ENCODE results near the gene LRFN4.

The LRFN4 gene

DNA sequence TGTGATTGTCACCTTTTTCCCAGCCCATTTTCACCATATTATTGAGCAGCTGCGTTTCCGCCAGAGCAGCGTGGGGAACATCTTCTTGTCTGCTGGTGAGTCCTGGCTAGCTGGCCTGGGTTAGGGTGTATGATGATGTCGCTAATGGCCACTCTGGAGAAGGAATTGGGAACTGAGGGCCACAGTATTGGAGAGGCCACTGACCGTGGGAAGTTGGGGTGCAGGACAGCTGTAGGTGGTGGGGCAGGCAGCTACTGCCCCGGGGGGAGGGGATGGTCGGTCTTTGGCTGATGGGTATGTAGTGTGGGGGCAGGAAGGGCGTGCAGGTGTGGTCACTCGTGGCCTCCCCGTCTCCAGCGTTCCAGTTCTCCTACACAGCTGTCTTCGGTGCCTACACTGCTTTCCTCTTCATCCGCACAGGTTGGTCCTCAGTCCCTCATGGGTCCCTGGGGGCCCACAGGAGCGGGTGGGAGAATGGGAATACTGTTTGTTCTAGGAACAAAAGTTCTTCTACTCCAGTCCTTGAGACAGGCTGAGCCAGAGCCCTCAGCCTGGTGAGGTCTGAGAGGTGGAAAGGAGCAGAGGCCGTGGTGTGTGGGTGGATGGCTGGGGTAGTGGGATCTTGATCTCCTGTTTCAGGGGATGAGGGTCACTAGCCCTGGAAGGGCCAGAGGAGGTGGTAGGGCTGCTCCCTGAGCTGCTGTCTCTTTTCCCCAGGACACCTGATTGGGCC, 11.6 kb upstream of the LRFN4 start:
- DNase-seq, result no peak

DNA sequence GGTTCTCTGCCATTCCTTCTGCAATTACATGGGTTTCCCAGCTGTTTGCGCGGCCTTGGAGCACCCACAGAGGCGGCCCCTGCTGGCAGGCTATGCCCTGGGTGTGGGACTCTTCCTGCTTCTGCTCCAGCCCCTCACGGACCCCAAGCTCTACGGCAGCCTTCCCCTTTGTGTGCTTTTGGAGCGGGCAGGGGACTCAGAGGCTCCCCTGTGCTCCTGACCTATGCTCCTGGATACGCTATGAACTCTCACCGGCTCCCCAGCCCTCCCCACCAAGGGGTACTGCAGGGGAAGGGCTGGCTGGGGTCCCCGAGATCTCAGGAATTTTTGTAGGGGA, 11.0 kb upstream of the LRFN4 start:
- no peak for DNase-seq

DNA sequence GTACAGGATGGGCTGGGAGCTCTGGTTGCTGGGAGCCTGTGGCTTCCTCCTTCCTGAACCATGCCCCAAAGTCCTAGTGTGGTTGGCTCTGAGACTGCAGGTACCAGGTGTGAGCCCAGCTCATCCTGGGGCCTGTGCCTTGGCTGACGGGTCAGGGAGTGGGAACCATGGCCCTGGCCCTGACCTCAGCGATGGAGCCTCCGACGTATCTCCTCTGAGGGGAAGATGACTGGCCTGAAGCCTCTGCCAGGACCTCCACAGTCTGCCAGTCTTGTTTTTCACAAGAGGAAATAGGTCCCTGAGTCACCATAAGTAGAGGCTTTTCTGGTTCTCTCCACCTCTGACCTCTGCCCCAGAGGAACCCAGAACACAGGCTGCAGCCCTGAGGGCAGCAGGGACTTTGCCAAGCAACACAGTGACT, 10.2 kb upstream of the LRFN4 start:
- no peak for DNase-seq

DNA sequence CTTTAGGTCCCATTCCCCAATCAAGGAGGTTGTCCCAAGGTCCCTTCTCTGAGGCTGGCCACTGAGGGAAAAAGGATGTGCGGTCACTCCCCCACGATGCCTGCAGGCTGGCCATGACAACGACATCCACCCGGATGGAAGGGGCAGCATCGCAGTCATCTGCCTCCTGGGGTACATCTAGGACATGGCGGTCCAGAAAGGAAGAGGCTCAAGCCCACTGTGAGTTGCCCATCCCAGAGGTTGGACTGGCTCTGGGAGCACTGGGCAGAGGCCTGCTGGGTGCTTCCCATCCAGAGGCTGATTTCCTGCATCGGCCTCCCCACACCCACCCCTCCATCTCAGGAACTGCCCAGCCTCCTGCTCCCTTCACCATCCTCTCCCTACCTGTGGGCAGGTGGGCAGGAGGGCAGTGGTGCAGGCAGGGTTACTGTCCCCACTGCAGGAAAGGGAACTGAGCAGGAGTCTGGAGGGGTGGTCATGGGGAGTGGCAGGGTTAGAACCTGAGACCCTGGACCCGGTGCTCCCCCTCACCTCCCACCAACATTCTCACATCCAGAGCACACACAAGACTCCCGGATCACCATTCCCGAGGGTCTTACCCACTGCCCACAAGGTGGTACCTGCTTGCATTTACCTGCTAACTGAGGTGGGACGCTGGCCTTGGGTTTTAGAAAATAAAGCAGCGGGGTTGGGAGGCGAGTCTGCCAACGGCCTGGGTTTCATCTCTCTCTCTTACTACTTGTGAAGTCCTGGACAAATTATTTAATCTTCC, 9.2 kb upstream of the LRFN4 start:
- no peak for DNase-seq

DNA sequence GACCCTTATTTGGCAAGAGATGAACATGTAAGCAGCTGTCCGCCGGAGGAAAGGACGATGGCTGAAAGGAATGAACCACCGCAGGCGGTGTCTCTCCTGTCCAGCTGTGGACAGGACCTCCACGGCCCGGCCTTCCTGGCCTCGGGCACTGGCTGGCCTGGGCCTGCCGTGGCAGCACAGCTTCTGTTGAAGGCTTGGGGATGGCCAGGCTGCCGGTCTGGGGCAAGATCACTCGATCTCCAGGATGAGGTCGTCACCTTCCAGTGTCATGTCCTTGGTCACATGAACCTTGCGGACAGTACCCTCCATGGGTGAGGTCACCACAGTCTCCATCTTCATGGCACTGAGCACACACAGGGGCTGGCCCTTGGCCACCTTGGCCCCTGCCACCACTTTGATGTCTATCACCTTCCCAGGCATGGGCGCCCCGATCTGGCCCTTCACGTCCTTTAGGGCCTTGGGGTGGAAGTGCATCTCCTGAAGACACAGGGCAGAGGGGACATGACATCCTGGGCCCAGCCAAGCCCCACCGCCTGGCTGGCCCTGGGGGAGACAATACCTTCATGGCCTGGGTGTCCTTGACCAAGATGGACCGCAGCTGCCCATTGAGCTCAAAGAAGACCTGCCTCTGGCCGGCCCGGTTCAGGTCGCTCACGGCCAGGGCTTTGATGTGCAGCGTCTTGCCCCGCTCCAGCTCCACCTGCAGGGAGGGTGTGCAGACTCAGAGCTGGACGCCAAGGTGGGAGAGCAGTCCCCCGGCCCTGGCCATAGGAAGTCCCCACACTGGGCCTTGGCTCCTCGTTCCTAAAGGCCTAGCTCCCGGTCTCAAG, 8.0 kb upstream of the LRFN4 start:
- DNase-seq, result no peak

DNA sequence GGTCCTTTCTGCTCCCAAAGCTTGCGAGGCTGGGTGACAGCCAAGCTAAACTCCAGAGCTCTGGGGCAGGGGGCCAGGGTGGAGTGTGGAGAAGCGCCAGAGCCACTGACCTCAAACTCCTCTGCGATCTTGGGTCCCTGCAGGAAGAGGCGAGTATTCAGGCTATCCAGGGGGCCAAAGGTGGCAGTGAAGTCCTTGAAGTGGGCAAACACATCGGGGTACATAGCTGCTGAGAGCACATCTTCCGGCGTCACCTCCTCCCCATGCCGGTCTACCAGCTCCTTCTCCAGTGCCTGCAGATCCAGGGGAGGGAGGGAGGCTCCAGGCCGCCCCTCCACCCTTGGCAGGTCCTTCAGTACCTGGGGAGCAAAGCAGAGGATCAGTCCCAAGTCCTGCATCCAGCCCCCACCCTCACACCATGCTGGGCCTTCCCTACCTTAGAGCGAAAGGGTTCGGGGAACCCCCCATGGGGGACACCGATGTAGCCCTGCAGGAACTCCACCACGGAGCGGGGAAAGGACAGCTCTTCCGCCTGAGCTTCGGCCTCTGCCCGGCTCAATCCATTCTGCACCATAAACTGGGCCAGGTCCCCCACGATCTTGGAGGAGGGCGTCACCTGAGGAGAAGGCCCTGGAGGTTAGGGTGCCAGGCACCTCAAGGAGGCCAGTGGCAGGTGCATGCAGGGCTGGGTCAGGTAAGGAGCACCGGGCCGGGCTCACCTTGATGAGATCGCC, 7.2 kb upstream of the LRFN4 start:
- DNase-seq, result no peak

DNA sequence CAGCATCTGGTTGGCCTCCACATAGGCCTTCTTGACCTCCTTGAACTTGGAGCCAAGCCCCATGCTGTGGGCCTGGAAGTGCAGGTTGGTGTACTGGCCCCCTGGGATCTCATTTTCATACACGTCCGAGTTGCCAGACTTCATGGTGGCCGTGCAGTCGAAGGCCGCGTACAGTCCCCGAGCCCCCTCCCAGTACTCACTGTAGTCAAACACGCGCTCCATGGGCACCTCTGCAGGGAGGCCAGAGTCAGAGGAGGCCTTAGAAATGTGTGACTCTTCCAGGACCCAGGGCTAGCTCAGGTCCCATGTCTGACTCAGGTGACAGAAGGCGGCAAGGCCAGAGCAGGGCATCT, 6.7 kb upstream of the LRFN4 start:
- no peak for DNase-seq

DNA sequence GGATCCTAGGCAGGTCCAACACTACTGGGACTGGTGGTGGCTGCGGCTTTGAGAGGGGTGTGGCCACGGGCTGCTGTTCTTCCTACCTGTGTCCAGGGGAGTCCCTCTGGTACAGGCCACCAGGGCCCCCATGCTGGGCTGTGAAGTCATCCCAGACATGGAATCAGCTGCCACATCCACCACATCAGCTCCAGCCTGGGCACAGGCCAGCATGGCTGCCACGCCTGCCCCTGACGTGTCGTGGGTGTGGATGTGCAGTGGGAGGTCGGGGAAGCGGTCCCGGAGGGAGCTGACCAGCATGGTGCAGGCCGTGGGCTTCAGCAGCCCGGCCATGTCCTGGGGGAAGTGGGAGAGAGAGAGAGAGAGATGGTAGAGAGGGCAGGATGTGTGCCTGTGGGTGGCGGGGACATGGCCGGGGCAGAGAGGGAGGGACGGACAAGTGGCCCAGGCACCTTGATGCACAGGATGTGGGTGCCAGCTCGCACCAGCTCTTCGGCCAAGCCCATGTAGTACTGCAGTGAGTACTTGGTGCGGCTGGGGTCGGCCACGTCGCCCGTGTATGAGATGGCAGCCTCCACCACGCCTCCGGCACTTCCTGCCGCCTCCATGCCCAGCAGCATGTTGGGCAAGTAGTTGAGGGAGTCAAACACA, 6.2 kb upstream of the LRFN4 start:
- no peak for DNase-seq

DNA sequence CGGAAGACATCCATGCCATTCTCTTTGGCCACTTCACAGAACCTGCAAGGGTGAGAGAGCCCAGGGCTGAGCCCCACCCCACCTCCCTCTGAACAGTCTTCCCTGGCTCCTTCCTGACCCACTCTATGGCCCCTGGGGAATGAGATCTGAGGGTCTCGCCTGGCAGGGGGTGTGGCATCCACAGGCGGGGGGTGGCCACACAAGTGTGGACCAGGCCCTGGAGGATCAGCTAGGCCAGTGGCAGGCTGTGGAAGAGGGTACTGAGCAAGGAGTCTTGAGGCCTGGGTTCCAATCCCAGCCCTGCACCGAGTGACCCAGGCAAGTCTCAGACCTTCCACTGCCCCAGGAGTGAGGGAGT, 5.6 kb upstream of the LRFN4 start:
- DNase-seq, result no peak

DNA sequence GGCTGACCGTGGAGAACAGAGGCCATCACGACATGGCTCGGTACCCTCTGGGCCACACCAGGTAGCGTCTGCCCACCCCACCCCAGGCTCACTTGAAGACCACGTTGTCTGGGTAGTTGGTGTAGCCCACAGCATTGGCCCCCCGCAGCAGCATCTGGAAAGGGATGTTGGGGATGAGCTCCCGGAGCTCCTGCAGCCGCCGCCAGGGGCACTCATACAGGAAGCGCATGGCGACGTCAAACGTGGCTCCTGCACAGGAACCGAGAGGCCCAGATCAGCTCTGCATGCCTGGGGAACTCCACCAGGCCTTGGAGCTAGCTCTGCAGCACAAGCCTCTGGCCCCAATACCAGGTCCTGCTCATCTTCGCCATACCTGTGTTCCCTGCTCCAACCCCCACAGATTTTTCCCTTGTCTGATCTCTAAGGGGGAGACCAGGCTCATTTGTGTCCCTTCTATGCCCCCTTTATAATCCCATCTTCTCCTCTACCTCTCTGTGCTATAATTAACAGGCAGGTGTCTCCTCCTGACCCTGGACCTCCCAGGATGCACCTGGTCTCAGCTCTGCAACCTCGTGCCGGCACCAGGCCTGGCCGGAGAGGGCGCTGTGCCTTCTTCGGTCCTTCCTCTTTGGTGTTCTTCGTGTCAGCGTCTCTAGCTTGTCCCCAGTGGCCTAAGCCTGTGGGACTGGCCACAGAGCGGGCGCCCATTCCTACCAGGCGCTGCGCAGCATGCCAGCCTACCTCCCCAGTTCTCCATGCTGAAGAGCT, 5.0 kb upstream of the LRFN4 start:
- no peak for DNase-seq

DNA sequence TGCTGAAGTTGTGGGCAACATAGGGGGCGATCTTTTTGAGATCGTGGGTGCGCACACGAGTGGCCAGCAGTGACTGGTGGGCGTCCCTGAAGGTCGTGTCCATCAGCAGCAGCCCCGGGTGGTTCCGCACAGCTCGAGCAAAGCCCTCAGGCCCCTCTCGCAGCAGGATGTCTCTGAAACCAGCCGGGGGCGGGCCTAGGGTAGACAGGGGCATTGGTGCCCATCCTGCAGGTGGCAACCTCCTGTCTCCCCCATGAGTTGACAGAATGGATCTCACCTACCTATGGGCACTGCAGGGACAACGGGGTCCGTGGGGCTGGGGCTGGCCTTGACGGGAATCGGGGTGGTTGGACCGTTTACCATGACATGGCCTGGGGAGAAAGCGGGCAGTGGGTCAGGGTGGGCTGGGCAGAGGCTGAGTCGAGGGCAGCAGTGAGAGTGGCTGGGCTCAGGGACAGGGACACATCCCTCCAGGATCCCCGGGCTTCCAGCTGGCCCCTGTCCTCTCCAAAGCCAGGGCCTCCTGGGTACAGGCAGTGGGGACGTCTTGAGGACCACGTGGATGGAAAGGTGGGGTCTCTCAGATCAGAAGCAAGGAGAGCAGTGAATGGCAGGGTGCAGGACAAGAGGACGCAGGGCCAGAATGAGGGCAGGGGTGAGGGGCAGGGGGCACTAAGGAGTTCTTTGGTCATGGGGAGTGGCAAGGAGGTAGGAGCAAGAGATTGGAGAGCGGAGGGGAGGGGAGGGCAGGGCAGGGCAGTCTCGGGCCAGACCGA, 4.2 kb upstream of the LRFN4 start:
- DNase-seq, result no peak

DNA sequence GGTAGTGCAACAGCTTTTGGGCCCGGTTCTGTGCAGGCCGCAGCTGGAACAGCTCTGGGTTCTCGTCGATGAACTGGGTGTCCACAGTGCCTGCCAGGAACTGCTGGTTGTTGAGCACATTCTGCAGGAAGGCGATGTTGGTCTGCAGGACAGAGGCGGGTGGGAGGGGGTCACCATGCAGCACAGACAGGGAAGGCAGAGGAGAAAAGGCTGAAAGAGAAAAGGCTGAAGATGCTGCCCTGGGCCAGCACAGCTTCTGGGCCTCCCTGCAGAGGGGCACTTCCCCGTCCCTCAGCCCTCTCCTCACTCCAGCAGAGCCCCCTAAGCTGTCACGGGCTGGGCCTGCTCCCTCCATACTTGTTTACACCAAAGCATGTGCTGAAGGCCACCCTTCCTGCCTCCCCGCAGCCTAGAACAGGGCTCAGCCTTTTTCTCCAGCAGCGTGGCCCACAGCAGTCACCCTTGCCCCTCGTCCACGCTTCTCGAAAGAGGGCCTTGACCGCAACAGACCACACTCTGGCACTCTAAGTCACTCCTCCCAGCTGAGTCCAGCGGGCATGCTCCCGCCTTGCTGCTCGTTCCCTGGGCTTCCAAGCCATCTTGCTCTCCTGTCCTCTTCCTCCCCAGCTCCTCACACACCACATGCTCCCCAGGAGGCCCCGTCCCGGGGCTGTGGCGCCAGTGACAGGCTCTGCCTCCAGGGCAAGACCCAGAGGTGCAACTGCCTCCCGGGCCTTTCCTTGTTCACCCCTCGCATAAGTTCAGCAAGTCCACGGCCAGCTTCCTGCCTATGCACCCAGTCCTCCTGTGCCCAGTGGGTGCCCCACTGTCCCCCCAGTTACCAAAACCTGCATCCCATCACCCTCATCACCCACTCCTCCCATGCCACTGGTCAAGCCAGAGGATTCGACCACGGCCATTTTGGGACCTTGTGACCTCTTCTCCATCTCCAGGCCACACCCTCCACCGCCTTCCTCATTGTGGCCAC, 3.3 kb upstream of the LRFN4 start:
- DNase-seq, result no peak

DNA sequence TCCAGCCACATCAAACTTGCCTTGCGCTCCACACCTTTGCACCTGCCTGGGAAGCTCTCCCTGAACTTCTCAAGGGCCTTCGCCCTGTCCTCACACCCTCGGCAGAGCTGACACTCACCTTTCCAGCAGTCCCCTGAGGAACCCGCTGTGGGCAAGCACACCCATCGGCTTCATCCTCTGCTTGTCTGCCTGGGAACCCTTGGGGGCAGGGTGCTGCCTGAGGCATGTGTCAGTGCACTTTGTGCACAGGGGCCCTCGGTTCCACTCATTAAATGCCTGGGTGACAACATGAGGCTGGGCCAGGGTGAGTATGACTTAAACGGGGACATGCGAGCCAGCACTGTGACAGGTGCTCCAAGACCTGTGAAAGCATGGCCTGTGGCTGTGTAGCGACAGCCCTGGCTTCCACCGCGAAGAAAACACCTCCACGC, 2.6 kb upstream of the LRFN4 start:
- no peak for DNase-seq

DNA sequence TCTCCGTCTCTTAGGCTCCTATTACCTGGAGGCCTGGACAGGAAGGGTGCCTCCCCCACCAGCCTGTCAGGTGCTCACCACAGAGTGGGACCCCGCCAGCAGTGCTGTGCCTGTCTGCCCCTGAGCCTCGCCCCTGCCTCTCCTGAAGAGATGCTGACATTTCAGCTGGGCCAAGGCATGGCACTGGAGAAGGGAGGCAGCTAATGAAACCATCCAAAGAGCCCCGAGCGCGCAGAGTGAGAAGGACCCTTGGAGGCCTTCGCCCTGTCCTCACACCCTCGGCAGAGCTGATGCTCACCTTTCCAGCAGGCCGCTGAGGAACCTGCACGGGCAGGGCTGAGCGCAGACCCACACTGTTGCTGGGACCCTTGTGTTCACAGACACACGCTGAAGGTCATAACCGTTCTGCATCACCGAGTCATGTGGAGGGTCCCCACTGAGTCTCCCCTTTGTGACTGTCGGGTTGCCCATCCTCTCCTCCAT, 2.1 kb upstream of the LRFN4 start:
- no peak for DNase-seq

DNA sequence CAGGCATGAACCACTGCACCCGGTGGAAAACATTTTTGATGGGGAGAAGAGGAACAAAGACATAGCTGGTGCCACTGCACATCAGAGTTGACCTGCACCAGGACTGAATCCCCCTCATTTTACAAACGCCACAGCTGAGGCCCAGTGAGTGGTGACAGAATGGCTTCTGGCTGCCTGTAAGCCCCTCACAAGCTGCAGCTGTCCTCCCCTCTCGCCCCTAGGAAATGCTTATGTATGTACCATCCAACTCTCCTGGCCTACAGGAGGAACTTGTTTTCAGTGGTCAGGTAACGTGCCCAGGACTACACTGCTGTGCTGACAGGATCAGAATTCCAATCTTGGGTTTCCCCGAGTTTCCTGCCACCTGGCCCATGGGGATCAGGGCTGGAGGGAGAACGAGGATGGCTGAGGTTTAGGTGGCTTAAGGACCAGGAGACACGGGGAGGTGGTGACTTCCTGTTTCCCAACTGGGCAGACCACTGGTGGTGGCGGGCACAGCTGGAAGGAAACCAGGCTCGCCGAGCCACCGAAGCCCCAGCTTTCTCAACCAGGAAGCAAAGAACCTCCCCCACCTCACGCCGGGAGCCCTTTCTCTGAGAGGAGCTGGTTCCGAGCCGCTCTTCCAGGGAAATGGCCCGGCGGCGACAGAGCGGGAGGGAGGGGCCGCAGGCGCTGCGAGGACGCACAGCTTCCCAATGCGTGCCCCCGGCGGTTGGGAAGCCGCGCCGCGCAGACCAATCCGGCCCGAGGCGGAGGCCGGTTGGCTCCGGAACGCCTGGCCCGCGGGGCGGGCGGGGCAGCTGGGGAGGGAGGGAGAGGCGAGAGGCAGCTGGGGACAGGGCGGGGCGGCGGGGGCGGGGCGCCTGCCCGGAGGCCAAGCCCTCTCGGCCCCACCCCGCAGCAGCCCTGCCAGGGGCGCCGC, 1.0 kb upstream of the LRFN4 start:
- peak in 55 of 56 donors; percentile 53 to 96 (median 87) for DNase-seq

DNA sequence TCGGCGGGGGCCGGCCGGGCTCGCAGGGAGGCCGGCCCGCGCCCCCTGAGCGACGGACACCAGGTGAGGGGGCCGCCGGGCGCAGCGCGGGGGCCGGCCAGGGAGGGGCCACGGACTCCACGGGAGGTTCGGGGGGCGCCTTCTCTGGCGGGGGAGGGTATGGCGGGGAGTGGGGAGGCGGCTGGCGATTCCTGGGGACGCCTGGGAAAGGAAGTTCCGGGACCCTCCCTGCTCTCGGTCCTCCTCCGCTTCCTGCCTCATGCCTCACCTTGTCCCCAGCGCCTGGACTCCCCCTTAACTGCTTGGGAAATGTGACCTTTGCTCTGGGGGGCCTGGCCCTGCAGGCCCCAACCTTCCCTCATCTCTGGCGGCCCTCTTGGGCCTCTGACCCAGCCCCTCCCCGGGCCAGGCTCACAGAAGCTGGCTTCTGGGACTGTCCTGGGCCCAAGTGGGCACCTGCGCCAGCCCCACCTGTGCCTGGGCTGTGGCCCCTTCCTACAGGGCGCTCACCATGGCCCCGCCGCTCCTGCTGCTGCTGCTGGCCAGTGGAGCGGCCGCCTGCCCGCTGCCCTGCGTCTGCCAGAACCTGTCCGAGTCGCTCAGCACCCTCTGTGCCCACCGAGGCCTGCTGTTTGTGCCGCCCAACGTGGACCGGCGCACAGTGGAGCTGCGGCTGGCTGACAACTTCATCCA, 516 bp downstream of the LRFN4 start:
- DNase-seq, result peak in 1 of 56 donors; percentile 47

DNA sequence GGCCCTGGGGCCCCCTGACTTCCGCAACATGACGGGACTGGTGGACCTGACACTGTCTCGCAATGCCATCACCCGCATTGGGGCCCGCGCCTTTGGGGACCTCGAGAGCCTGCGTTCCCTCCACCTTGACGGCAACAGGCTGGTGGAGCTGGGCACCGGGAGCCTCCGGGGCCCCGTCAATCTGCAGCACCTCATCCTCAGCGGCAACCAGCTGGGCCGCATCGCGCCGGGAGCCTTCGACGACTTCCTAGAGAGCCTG, 992 bp downstream of the LRFN4 start:
- peak in 1 of 56 donors; percentile 25 for DNase-seq
